Esophagus squamous epithelium (tissue), 5 donors: Measurements from ENCODE around the gene APMAP. TPM values are rescaled to one million over a fixed set of nuclear protein-coding genes. Genes with fewer than 3 reads are reported as not detected.

Source experiments
- DNase-seq: peaks from one replicate; lab custom pipeline; 2025; lab: John Stamatoyannopoulos, UW
- H3K27ac ChIP-seq, 4 donors: fragments of 200-600 bp; sonication (generic); one replicate each; pipeline ENCODE4 v1.5.1; 2016 to 2019; ENCODE audit warnings: mild to moderate bottlenecking in 1 of 4
- H3K27me3 ChIP-seq, 4 donors: fragments of 200-600 bp; sonication (generic); 1 replicate in 3 of 4; 2 replicates in 1 of 4; pipeline versions ENCODE4 v1.5.1 to v1.6.0; 2017 to 2021; ENCODE audit warnings: antibody characterized with exemption in 1 of 4
- H3K36me3 ChIP-seq, 3 donors: fragments of 200-600 bp; sonication (generic); one replicate each; pipeline ENCODE4 v1.5.1; 2016 to 2019
- H3K4me1 ChIP-seq, 3 donors: fragments of 200-600 bp; sonication (generic); one replicate each; pipeline ENCODE4 v1.5.1; 2017 to 2019
- H3K4me3 ChIP-seq, 4 donors: fragments of 200-600 bp; sonication (generic); 1 replicate in 3 of 4; 2 replicates in 1 of 4; pipeline ENCODE4 v1.5.1; 2016 to 2019; ENCODE audit warnings: mild to moderate bottlenecking in 2 of 4, moderate library complexity in 1 of 4
- H3K9me3 ChIP-seq, 3 donors: fragments of 200-600 bp; sonication (generic); one replicate each; pipeline ENCODE4 v1.5.1; 2016 to 2019
- CTCF ChIP-seq, 6 experiments: fragments of 450-650 bp in 4 of 6; fragments of 200-600 bp in 2 of 6; sonication (generic) in 2 of 6; IDR thresholded peaks; one replicate each; pipeline ENCODE4 v1.5.1; 2016 to 2019; ENCODE audit warnings: antibody characterized with exemption in 6 of 6, mild to moderate bottlenecking in 4 of 6, moderate library complexity in 4 of 6
- POLR2A ChIP-seq, 4 donors: fragments of 450-650 bp; IDR thresholded peaks; one replicate each; pipeline ENCODE4 v1.6.1; 2017; ENCODE audit warnings: antibody characterized with exemption in 4 of 4, mild to moderate bottlenecking in 4 of 4, moderate library complexity in 3 of 4
- WGBS, 2 donors: methylation state at CpG; one replicate each; pipeline ENCODE4 v1.1.5; 2018; 5-methylcytosine and 5-hydroxymethylcytosine counted together
- intact Hi-C: fragments of 100-400 bp; cut with DNase I; formaldehyde crosslinking; loops from one replicate; pipeline ENCODE4 v1.15.0; 2022
- total RNA-seq, 4 donors: library from RNA; depleted of rRNA; stranded (reverse); fragments of >200 nt; gene quantifications; one replicate each; pipeline ENCODE4 v1.1.0, GENCODE V29; 2016
- donor health status: DM: yes; HTN: yes; CAD: no.

Gene APMAP
- total RNA-seq, 4 donors from 2014 or later = 16.7 to 38.4 (median 25.6) TPM

- TF ChIP-seq POLR2A (IDR thresholded peaks at IDR 0.05) (no peak), CTCF (IDR thresholded peaks at IDR 0.05) (no peak)
- Histone ChIP-seq H3K36me3 (peaks cover 20 to 96% (median 27%) of the 10 kb centered on the region in 3 donors), H3K27ac (no peak overlapping the region), H3K27me3 (no peaks in the 10 kb centered on the region), H3K4me3 (no peak overlapping the region), H3K4me1 (peaks cover 0 to 13% (median 0%) of the 10 kb centered on the region in 3 donors), H3K9me3 (no peaks in the 10 kb centered on the region)
- intact Hi-C loops = no loop called here
- 76 to 87% methylated on average over 8 to 9 of the region's 9 CpGs for WGBS, 2 donors
- no peak for DNase-seq
These were observed 28.1 kb downstream of the APMAP start for GRCh38 chr20:24964506-24964840.

GRCh38 chr20:24963672-24964505 is 28.7 kb downstream of the APMAP start:
- H3K27ac ChIP-seq = no peak overlapping the region
- peaks cover 0 to 13% (median 0%) of the 10 kb centered on the region in 3 donors for H3K4me1 ChIP-seq
- 91% methylated on average over 12 to 14 of the region's 21 CpGs for WGBS, 2 donors
- H3K36me3 ChIP-seq = peaks cover 20 to 96% (median 22%) of the 10 kb centered on the region in 3 donors
- no peaks in the 10 kb centered on the region for H3K9me3 ChIP-seq
- no peak for DNase-seq
- no peak overlapping the region for H3K4me3 ChIP-seq
- no peaks in the 10 kb centered on the region for H3K27me3 ChIP-seq
- intact Hi-C loops = no loop called here
- TF ChIP-seq CTCF (IDR thresholded peaks at IDR 0.05) (no peak), POLR2A (IDR thresholded peaks at IDR 0.05) (no peak)

GRCh38 chr20:24962510-24962909 is 30.0 kb downstream of the APMAP start:
- no peak overlapping the region for H3K27ac ChIP-seq
- peaks cover 0 to 13% (median 0%) of the 10 kb centered on the region in 3 donors for H3K4me1 ChIP-seq
- H3K27me3 ChIP-seq = no peaks in the 10 kb centered on the region
- intact Hi-C loops = no loop called here
- 82 to 88% methylated on average over 4 to 6 of the region's 6 CpGs for whole genome bisulfite sequencing, 2 donors
- H3K4me3 ChIP-seq = no peak overlapping the region
- TF ChIP-seq CTCF (IDR thresholded peaks at IDR 0.05) (no peak), POLR2A (IDR thresholded peaks at IDR 0.05) (no peak)
- no peak for DNase-seq
- H3K36me3 ChIP-seq = peaks cover 18 to 96% (median 20%) of the 10 kb centered on the region in 3 donors
- H3K9me3 ChIP-seq = no peaks in the 10 kb centered on the region

- peaks cover 18 to 96% (median 20%) of the 10 kb centered on the region in 3 donors for H3K36me3 ChIP-seq
These were observed 30.4 kb downstream of the APMAP start for GRCh38 chr20:24962182-24962492.

More at GRCh38 chr20:24962182-24962492, 30.4 kb downstream of the APMAP start:
- 79 to 86% methylated on average over 1 to 2 of the region's 2 CpGs for WGBS, 2 donors
- Histone ChIP-seq H3K27me3 (no peaks in the 10 kb centered on the region), H3K27ac (no peak overlapping the region), H3K4me3 (no peak overlapping the region), H3K4me1 (peaks cover 0 to 13% (median 0%) of the 10 kb centered on the region in 3 donors), H3K9me3 (no peaks in the 10 kb centered on the region)
- TF ChIP-seq CTCF (IDR thresholded peaks at IDR 0.05) (no peak), POLR2A (IDR thresholded peaks at IDR 0.05) (no peak)
- no peak for DNase-seq
- intact Hi-C loops = no loop called here
